VCaP (cell line): Measurements from ENCODE around the gene TMEM132D.

Source experiments
- H3K27ac ChIP-seq: fragments of 450-650 bp; 2 replicates; pipeline ENCODE4 v1.5.1; 2017
- TF ChIP-seq, protein P1 (sequence below): fragments of 450-650 bp; conservative IDR thresholded peaks from 2 replicates; pipeline ENCODE4 v1.5.1; 2017; ENCODE audit warnings: mild to moderate bottlenecking, moderate library complexity

The TMEM132D gene

DNA sequence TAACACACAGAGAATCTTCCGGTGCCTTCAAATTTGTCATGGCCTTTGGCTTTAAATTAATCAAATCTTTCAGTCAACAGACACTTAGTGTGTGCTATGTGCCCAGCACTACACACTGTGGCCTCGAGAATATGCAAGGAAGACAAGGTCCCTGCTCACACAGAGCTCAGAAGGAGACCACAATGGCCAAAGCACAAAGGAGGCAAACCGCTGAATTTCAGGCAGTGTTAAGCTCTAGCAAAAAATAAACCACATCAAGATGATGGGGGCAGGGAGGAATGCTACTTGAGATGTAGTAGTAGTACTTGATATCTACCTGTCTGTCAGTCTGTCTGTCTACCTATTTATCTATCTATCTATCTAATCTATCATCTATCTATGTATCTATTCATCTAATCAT lies 227.9 kb downstream of the TMEM132D start:
- H3K27ac ChIP-seq: no peak overlapping the region
- TF ChIP-seq, protein P1, sequence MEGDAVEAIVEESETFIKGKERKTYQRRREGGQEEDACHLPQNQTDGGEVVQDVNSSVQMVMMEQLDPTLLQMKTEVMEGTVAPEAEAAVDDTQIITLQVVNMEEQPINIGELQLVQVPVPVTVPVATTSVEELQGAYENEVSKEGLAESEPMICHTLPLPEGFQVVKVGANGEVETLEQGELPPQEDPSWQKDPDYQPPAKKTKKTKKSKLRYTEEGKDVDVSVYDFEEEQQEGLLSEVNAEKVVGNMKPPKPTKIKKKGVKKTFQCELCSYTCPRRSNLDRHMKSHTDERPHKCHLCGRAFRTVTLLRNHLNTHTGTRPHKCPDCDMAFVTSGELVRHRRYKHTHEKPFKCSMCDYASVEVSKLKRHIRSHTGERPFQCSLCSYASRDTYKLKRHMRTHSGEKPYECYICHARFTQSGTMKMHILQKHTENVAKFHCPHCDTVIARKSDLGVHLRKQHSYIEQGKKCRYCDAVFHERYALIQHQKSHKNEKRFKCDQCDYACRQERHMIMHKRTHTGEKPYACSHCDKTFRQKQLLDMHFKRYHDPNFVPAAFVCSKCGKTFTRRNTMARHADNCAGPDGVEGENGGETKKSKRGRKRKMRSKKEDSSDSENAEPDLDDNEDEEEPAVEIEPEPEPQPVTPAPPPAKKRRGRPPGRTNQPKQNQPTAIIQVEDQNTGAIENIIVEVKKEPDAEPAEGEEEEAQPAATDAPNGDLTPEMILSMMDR: no peak

DNA sequence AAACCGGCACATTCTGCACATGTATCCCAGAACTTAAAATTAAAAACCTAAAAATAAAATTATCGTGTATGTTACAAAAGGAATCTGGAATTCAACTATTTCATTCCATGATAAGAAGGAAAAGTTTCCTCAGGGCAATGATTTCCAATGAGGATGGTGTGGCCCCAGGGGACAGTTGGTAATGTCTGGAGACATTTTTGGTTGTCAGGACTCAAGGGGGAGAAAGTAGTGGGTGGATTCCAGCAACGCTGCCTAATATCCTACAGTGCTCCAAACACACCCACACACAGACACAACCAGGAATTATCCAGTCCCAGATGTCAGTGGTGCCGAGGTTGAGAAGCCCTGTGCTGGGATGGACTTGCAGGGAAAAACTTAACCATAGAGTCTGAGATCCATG lies 228.3 kb downstream of the TMEM132D start:
- TF ChIP-seq, protein P1: no peak
- no peak overlapping the region for H3K27ac ChIP-seq

DNA sequence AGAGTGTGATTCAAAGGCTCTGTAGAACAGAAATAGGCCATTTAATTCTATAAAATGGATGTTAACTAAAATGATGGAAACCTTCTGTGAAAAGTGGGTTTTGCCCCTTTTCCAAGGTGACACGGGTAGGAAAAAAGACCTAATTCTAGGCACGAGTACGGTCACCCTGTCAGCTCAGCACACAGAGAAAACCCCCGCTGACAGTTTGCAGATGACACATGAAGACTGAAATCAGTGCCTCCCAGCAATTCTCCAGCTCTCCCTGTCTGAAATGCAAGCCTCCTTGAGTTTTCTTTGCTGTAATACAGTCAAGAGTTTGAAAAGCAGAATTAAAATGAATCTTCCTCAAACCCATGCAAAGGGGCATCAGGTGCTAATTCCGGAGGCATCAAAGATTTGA lies 230.0 kb downstream of the TMEM132D start:
- TF ChIP-seq, protein P1: no peak
- H3K27ac ChIP-seq: no peak overlapping the region

DNA sequence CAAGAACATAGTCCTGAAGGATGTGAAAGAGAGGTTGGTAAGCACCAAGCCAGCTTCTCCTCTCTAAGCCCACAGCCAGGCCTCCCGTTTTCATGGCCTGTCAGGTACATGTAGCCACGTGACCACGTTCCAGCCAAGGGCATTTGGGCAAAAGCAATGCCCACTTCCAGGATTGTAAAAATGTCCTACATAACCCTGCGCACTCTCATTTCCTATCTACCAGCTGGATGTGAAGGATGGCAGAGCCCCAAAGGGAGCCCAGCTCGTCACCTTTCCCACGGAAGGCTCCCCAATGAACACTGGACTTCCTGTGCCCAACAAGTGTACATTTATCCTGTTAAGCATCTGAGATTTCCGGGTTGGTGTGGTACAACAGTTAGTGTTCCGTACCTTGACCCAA lies 231.7 kb downstream of the TMEM132D start:
- no peak overlapping the region for H3K27ac ChIP-seq
- TF ChIP-seq, protein P1: no peak

DNA sequence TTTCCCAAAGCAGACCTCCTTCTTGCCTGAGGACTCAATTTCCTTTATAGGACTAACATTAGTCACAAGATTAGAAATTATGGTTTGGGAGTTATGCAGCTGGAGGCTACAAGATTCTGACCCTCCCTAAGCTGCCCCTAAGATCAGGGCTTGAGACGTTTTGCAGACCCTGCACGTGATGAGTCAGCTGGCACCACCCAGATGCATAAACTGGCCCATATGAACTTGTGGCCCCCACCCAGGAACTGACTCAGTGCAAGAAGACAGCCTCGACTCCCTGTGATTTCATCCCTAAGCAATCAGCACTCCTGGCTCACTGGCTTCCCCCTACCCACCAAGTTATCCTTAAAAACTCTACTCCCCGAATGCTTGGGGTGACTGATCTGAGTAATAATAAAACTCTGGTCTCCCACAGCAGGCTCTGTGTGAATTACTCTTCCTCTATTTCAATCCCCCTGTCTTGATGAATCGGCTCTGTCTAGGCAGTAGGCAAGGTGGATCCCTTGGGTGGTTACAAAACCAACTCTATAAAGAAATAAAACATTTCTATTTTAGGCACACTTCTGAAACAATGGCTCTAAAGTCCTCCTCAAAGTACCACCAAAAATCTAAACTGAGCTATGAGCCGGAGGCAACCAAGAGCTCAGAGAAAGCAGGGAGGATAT lies 233.4 kb downstream of the TMEM132D start:
- H3K27ac ChIP-seq: no peak overlapping the region
- TF ChIP-seq, protein P1: no peak

DNA sequence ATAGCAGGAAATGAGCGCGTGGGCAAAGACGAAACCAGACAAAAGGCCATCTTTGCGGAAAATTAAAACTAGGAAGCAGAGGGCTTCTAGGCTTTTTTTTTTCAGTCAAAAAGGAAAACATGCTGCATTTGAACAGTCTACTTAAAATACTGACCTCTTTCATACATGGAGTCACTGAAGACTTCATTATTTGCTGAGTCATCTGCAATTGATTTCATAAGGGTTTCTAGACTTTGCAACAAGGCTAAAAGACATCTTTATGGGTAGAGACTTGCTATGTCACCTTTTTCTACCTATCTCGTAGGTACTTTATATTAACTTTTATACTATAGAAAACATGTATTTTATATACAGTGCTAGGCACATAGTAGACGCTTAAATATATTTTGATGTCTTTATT lies 238.4 kb downstream of the TMEM132D start:
- TF ChIP-seq, protein P1: no peak
- H3K27ac ChIP-seq: no peak overlapping the region

DNA sequence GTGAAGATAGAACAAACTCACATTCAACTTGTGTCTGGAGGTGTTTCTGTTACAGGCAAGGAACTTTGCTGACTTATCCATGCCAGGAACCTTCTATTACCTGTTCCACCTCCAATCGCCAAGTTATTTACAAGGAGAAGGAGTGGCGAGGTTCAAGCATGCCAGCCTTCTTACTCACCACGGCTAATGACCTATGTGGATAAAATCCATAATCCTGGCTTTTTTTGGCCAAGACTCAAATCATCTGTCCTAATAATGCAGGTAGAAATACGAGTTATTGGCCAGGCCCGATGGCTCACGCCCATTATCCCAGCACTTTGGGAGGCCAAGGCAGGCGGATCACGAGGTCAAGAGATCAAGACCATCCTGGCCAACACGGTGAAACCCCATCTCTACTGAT lies 241.6 kb downstream of the TMEM132D start:
- TF ChIP-seq, protein P1: no peak
- no peak overlapping the region for H3K27ac ChIP-seq
